SKM-1 treated with dmso at 0.1 percent for 144 hours (cell line): ENCODE data around the gene AJM1.
A peak's percentile ranks its signal among the peaks of the same experiment; 100 is the strongest.
"Not testable (repeated sequence)": the region's sequence is repeated elsewhere in the genome, so short reads cannot be mapped to it uniquely, and the experiment has no call there.

ENCODE experiments used
- DNase-seq: peaks from one replicate; lab custom pipeline; 2025; ENCODE audit not compliant: unreplicated experiment; lab: John Stamatoyannopoulos, UW

AJM1 gene

GRCh38 chr9:136842380-136842948 lies at the start of gene AJM1:
Gene AJM1 (plus strand): TSS chr9:136842478. CDS start chr9:136844415, 1,937 bp downstream.
- DNase-seq: peak; percentile 67

- DNase-seq: no peak
Measured at GRCh38 chr9:136793086-136793946, 49.0 kb upstream of the AJM1 start.

DNA sequence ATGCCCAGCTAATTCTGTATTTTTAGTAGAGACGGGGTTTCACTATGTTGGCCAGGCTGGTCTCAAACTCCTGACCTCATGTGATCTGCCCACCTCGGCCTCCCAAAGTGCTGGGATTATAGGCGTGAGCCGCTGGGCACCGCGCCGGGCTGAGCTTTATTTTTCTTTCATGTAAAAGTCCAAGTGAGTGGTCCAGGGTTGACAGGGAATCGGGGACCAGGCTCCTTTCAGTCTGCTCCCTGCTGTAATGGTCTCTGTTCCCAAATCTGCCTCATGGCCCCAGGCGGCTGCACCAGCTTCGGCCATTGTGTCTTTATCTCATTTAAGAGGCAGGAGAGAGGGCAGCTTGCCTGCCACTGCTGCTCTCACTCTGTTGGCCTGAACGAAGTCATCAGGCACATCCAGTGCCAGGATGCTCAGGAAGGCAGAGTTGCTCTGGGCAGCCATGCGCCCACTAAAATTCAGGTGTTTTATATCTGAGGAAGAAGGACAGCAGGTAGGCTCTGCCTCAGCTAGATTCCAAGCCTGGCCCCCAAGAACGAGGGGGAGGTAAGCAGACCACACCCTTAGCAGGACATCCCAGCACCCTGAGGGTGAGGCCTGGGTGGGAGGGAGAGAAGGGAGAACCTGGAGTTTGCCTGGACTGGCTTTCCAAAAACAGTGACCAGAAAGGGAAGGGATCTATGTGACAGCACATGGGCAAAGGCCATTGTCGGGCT lies 47.8 kb upstream of the AJM1 start:
- DNase-seq: no peak

DNA sequence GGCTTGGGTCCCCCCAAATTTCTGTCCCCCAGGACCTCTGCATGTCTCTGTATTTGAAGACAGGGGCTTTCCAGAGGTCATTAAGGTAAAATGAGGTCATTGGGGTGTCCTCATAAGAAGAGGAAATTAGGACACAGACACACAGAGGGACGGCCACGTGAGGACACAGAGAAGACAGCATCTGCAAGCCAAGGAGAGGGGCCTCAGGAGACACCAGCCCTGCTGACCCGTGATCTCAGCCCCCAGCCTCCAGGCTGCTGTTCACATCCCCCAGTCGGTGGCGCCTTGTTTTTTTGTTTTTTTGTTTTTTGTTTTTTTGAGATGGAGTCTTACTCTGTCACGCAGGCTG lies 47.3 kb upstream of the AJM1 start:
- DNase-seq: peak; percentile 27

DNA sequence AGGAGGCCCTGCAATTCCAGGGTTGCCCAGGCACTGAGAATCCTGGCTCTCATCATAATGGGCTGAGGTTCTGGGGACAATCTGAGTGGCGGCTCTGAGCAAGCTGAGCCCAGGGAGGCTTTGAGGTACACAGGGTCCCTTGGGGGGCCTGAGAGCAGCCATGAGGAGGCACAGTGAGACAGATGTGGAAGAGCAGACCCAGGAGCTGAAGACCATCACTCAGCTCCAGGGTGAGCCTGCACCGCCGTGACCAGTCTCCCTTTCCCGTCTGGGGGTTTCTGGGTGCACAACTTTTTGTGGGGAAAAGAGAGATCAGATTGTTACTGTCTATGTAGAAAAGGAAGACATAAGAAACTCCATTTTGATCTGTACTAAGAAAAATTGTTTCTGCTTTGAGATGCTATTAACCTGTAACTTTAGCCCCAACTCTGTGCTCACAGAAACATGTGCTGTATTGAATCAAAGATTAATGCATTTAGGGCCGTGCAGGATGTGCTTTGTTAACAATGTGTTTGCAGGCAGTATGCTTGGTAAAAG lies 46.0 kb upstream of the AJM1 start, which contains the start of gene CCDC183:
CCDC183 (plus strand) TSS at position 101 of the 537 bp plus-strand sequence; CDS start at position 161, 60 bp downstream.
- no peak for DNase-seq

DNA sequence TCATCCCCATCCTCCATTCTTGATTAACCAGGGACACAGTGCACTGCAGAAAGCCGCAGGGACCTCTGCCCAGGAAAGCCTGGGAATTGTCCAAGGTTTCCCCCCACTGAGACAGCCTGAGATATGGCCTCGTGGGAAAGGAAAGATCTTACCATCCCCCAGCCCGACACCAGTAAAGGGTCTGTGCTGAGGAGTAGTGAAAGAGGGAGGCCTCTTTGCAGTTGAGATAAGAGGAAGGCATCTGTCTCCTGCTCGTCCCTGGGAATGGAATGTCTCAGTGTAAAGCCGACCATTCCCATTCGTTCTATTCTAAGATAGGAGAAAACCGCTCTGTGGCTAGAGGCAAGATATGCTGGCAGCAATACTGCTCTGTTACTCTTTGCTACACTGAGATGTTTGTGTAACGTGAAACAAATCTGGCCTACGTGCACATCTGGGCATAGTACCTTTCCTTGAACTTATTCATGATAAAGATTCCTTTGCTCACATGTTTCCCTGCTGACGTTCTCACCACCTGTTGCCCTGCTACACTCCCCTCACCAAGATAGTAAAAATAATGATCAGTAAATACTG lies 45.4 kb upstream of the AJM1 start:
- not testable (repeated sequence) for DNase-seq

DNA sequence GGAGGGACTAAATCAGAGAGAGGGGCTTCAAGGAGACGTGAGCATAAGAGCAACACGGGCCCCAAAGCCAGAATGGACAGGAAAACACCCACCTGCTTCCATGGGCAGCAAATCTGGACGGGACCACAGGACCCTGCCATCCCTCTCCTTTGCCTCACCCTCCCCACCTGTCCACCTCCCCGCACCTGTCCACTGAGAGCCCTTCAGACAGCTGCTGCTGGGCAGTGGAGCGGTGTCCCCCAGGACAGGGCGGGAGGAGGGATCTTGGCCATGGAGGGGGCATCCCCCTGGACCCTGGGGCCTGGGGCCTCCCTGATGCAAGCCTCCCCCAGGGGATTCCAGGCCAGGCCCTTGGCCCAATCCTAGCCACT lies 43.6 kb upstream of the AJM1 start:
- DNase-seq: no peak

DNA sequence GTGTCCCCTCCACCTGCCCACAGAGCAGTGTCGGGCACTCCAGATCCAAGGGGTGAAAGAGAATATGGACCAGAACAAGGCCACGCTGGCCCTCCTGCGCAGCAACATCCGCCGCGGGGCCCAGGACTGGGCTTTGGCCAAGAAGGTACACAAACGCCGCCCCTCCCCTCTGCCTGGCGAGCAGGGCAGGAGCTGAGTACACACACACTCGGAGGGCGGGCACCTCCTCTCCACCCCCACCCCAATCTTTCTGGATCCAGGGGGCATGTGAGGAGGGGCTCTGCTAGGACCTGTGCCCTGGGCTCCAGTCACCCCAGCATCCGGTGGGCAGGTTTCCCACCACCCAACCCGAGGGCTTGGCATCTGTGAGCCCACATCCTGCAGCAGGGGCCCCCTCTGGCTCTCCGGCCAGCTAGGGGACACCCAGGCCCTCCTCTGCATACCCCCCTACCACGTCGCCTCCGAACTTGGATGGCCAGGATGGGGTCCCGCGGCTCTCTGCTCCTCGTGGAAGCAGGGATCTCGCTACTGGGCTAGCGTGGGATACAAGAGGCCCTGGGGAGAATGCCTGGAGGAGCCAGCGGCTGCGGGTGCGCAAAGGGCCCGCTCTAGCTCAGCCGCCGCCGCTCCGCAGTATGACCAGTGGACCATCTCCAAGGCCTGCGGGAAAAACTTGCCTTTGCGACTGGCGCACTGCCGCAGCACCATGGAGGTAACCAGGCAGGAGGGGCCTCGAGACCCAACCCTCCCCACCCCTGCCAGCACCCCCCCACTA lies 43.0 kb upstream of the AJM1 start:
- no peak for DNase-seq

DNA sequence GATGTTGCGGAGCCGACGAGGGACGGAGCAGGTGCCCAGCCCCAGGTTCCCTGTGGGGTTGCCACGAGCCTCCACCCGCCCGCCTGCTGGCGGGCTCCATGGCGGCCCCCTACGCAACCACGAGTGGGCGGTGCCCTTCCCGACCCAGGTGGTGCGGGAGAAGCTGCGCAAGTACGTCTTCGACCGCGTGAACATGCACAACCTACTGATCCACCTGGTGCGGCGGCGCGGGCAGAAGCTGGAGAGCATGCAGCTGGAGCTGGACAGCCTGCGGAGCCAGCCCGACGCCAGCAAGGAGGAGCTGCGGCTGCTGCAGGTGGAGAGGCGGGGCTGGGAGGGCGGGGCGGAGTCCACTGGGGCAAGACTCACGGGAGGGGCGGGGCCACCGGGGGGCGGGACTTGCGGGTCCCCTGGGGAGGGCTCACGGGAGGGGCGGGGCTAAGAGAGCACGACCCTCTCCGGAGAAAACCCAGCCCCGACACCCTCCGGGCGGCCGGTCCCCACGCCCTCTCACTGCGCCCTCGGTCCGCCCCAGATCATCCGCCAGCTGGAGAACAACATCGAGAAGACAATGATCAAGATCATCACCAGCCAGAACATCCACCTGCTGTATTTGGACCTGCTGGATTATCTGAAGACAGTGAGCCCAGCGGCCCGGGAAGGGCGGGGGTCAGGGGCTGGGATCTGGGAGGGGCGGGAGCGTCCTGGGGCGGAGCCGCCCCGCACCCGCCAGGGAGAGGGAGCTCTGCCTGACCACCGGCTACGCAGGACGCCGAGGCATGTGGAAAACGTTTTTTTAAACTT lies 42.2 kb upstream of the AJM1 start:
- peak; percentile 46 for DNase-seq

DNA sequence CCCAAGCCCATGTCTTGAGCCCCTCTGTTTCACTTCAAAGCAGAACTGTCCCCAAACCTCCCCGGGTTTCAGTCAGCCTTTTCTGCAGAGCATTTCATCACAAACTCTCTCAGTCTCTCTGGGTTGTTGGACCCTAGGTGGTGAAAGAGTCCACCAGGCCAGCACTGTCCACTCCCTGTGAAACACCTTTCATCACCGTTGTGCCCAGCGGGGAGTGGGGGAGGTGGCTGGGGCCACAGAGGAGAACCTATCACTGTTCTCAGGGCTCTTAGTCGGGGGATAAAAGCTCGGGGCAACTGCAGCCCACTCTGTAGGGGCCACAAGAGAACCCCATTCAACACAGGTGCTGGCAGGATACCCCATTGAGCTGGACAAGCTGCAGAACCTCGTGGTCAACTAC lies 40.0 kb upstream of the AJM1 start:
- DNase-seq: no peak

- not testable (repeated sequence) for DNase-seq
Measured at GRCh38 chr9:136803009-136803550, 39.2 kb upstream of the AJM1 start.

GRCh38 chr9:136803551-136804508 lies 38.4 kb upstream of the AJM1 start:
- no peak for DNase-seq

DNA sequence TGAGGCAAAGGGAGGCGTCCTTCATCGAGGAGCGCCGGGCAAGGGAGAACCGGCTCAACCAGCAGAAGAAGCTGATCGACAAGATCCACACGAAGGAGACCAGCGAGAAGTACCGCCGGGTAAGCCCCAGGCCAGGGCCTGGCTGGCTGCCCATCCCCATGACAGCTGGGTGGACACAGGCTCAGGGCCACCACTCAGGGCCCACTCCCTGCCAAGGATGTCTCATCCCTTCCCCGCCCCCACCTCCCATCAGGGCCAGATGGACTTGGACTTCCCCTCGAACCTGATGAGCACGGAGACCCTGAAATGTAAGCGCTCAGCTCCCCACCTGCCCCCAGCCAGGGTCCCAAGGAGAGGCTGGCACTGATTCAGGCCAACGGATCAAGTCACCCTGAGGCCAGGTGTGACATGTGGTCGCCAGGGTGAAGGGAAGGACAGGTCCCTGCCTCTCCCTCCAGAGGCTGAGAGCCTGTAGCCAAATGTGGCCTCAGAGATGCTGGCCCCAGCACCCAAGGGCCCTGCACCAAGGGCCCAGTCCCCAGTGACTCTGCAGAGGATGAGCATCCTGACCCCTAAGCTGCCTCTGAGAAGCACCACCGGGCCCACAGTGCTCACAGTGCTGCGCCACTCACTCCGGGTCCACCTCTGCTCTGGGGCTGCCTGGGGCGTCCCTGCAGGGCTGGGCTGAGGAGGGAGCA lies 37.6 kb upstream of the AJM1 start:
- DNase-seq: no peak

- DNase-seq: no peak
Measured at GRCh38 chr9:136805207-136805740, 37.0 kb upstream of the AJM1 start.

DNA sequence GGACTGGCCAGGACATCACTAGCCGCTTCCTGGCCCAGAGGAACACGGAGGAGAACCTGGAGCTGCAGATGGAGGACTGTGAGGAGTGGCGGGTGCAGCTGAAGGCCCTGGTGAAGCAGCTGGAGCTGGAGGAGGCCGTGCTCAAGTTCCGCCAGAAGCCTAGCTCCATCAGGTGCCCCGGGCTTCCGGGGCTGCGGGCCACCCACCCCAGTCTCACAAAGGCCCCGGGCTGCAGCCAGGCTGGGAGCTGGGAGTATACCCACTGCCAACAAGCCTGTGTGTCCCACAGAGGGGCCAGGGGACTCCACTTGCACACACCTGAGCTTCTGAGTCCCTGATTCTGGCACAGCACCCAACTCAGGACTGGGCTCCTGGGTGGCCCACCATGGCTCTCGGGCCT lies 36.2 kb upstream of the AJM1 start:
- DNase-seq: no peak

- DNase-seq: no peak
Measured at GRCh38 chr9:136806631-136807201, 35.6 kb upstream of the AJM1 start.
